ENCODE data around the gene POLR2J. TPM values are rescaled to one million over a fixed set of nuclear protein-coding genes. Genes with fewer than 3 reads are reported as not detected.

Gene POLR2J
- total RNA-seq, 4 donors from 2014 or later = 16.8 to 36.0 (median 22.5) TPM

GRCh38 chr7:102463841-102464576, 14.7 kb downstream of the POLR2J start:
- peak overlapping the region; percentile 74 to 85 (median 79) for H3K27ac ChIP-seq
- H3K9me3 ChIP-seq = no peaks in the 10 kb centered on the region
- H3K4me1 ChIP-seq = peaks cover 5 to 42% (median 16%) of the 10 kb centered on the region in 3 donors
- H3K4me3 ChIP-seq = peak overlapping the region; percentile 71 to 88 (median 86)
- intact Hi-C loops (cut with DNase I) = loop anchor here (10.0 kb wide), 1 partner anchor 179 kb away; the partner anchor contains the start of gene SH2B2
- no peak for TF ChIP-seq POLR2A (IDR thresholded peaks at IDR 0.05)
- TF ChIP-seq, protein P1, sequence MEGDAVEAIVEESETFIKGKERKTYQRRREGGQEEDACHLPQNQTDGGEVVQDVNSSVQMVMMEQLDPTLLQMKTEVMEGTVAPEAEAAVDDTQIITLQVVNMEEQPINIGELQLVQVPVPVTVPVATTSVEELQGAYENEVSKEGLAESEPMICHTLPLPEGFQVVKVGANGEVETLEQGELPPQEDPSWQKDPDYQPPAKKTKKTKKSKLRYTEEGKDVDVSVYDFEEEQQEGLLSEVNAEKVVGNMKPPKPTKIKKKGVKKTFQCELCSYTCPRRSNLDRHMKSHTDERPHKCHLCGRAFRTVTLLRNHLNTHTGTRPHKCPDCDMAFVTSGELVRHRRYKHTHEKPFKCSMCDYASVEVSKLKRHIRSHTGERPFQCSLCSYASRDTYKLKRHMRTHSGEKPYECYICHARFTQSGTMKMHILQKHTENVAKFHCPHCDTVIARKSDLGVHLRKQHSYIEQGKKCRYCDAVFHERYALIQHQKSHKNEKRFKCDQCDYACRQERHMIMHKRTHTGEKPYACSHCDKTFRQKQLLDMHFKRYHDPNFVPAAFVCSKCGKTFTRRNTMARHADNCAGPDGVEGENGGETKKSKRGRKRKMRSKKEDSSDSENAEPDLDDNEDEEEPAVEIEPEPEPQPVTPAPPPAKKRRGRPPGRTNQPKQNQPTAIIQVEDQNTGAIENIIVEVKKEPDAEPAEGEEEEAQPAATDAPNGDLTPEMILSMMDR (IDR thresholded peaks at IDR 0.05) = no peak
- H3K27me3 ChIP-seq = no peaks in the 10 kb centered on the region
- 12 to 14% methylated on average over 18 to 24 of the region's 24 CpGs for WGBS, 2 donors
- DNase-seq = no peak
- H3K36me3 ChIP-seq = peaks cover 0 to 31% (median 7%) of the 10 kb centered on the region in 3 donors

DNA sequence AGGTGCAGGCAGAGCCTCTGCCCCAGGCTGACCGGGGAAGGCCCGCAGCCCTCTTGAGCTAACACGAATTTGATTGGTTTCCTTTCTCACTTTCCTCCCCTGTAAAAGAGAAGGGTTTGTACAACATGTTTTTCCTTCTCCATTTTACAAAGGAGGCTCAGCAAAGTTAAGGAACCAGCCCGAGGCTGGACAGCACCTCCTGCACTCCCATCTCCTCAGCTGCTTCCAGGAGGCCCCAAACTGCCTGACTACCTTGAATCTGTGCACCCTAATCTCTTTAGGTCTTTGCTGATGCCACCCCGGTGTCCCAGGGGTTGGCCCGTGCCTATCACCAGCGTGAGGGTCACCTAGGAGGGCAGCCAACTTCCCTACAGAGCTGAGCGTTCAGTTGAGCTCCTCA, 18.3 kb downstream of the POLR2J start:
- no peak overlapping the region for H3K27ac ChIP-seq
- 83 to 86% methylated on average over 8 of the region's 8 CpGs for WGBS, 2 donors
- H3K36me3 ChIP-seq = peaks cover 5 to 49% (median 25%) of the 10 kb centered on the region in 3 donors
- H3K27me3 ChIP-seq = no peaks in the 10 kb centered on the region
- TF ChIP-seq, protein P1 (IDR thresholded peaks at IDR 0.05) = no peak
- TF ChIP-seq POLR2A (IDR thresholded peaks at IDR 0.05) = no peak
- no peaks in the 10 kb centered on the region for H3K9me3 ChIP-seq
- intact Hi-C loops (cut with DNase I) = loop anchor here (10.0 kb wide), 1 partner anchor 176 kb away; the partner anchor contains the start of gene SH2B2
- no peak for DNase-seq
- no peak overlapping the region for H3K4me3 ChIP-seq
- peaks cover 5 to 20% (median 9%) of the 10 kb centered on the region in 3 donors for H3K4me1 ChIP-seq

DNA sequence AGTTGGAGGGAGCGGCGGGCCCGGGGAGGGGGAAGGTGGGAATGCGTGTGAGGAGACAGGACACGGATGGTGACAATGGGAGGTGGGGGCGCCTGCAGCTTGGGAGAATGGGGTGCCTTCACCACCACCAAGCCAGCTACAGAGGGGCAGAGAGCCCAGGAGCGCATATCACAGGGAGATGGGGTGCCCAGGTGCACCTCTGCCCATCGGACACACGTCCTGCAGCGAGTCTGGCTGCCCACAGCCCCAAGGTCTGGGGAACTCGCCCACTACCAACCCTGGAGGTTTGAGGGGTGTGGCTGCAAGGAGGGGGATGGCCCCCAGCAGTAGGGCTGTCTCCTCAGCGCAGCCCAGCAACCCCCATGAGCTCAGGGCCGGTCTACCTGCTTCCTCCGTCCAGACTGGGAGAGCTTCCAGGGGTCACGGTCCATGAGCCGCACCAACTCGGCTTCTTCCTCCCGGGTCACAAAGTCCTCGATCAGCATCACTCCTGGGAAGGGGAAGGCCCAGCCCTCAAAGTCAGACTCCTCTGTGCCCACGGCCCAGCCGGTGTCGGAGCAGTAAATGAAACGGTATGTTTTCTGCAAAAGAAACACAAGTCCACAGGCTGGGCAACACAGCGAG, 19.4 kb downstream of the POLR2J start:
- no peak for DNase-seq
- Histone ChIP-seq H3K36me3 (peaks cover 5 to 55% (median 25%) of the 10 kb centered on the region in 3 donors), H3K27ac (no peak overlapping the region), H3K4me1 (peaks cover 5 to 17% (median 9%) of the 10 kb centered on the region in 3 donors), H3K27me3 (no peaks in the 10 kb centered on the region), H3K4me3 (no peak overlapping the region), H3K9me3 (no peaks in the 10 kb centered on the region)
- TF ChIP-seq POLR2A (IDR thresholded peaks at IDR 0.05) = no peak
- TF ChIP-seq, protein P1 (IDR thresholded peaks at IDR 0.05) = no peak
- intact Hi-C loops (cut with DNase I) = no loop called here
- WGBS, 2 donors = 91 to 98% methylated on average over 11 of the region's 24 CpGs

- Histone ChIP-seq H3K27me3 (no peaks in the 10 kb centered on the region), H3K36me3 (peaks cover 5 to 55% (median 25%) of the 10 kb centered on the region in 3 donors), H3K9me3 (no peaks in the 10 kb centered on the region), H3K4me3 (no peak overlapping the region), H3K27ac (no peak overlapping the region), H3K4me1 (no peaks in the 10 kb centered on the region)
- no peak for TF ChIP-seq POLR2A (IDR thresholded peaks at IDR 0.05)
- TF ChIP-seq, protein P1 (IDR thresholded peaks at IDR 0.05) = no peak
- intact Hi-C loops (cut with DNase I) = no loop called here
- 100% methylated on average over 1 of the region's 40 CpGs; no CpG with 5 or more reads in 1 of the 2 donors for WGBS, 2 donors
- DNase-seq = no peak
These were observed 21.3 kb downstream of the POLR2J start for GRCh38 chr7:102457352-102457924.

- no peak for DNase-seq
- no peaks in the 10 kb centered on the region for H3K9me3 ChIP-seq
- H3K27me3 ChIP-seq = no peaks in the 10 kb centered on the region
- WGBS, 2 donors = 74 to 76% methylated on average over 8 to 10 of the region's 10 CpGs
- no peak overlapping the region for H3K27ac ChIP-seq
- no peak for TF ChIP-seq POLR2A (IDR thresholded peaks at IDR 0.05)
- TF ChIP-seq, protein P1 (IDR thresholded peaks at IDR 0.05) = no peak
- intact Hi-C loops (cut with DNase I) = no loop called here
- no peak overlapping the region for H3K4me3 ChIP-seq
- peaks cover 0 to 7% (median 4%) of the 10 kb centered on the region in 3 donors for H3K4me1 ChIP-seq
- peaks cover 5 to 55% (median 25%) of the 10 kb centered on the region in 3 donors for H3K36me3 ChIP-seq
These were observed 22.4 kb downstream of the POLR2J start for GRCh38 chr7:102456327-102456726.
